Mucosa of stomach (tissue), 1 donor: Measurements from ENCODE around the gene GPR82.
"Not testable (repeated sequence)": the region's sequence is repeated elsewhere in the genome, so short reads cannot be mapped to it uniquely, and the experiment has no call there.

Source experiments
- H3K27me3 ChIP-seq: one replicate; pipeline ENCODE4 v1.7.0; 2013; ENCODE audit warnings: mild to moderate bottlenecking, low read length; ENCODE audit not compliant: control insufficient read depth, insufficient read depth
- H3K36me3 ChIP-seq: one replicate; pipeline ENCODE4 v1.7.0; 2013; ENCODE audit warnings: low read length; ENCODE audit not compliant: control insufficient read depth, insufficient read depth
- H3K4me1 ChIP-seq: one replicate; pipeline ENCODE4 v1.7.0; 2013; ENCODE audit warnings: mild to moderate bottlenecking, low read length; ENCODE audit not compliant: control insufficient read depth, insufficient read depth
- H3K4me3 ChIP-seq: one replicate; pipeline ENCODE4 v1.7.0; 2013; ENCODE audit warnings: low read length
- H3K9ac ChIP-seq: one replicate; pipeline ENCODE4 v1.7.0; 2013; ENCODE audit warnings: mild to moderate bottlenecking, low read length, moderate library complexity
- H3K9me3 ChIP-seq: one replicate; pipeline ENCODE4 v1.7.0; 2013; ENCODE audit warnings: mild to moderate bottlenecking, low read length, moderate library complexity; ENCODE audit not compliant: control insufficient read depth
- donor health status: Pancreatic carcinoma.

GPR82 gene

GRCh38 chrX:41723826-41724225, at the start of gene GPR82:
GPR82 (plus strand) TSS chrX:41724181; CDS start chrX:41727027, 2,846 bp downstream.
- Histone ChIP-seq H3K4me3 (no peak within 1 kb of the TSS), H3K9me3 (peaks cover 3% of the 10 kb centered on the region), H3K4me1 (no peaks in the 10 kb centered on the region), H3K27me3 (no peaks in the 10 kb centered on the region), H3K36me3 (no peaks in the 10 kb centered on the region), H3K9ac (no peak within 1 kb of the TSS)

GRCh38 chrX:41676361-41676760, 47.6 kb upstream of the GPR82 start:
- not testable (repeated sequence) for H3K9ac ChIP-seq, H3K27me3 ChIP-seq, H3K4me3 ChIP-seq, H3K4me1 ChIP-seq, H3K36me3 ChIP-seq, H3K9me3 ChIP-seq

DNA sequence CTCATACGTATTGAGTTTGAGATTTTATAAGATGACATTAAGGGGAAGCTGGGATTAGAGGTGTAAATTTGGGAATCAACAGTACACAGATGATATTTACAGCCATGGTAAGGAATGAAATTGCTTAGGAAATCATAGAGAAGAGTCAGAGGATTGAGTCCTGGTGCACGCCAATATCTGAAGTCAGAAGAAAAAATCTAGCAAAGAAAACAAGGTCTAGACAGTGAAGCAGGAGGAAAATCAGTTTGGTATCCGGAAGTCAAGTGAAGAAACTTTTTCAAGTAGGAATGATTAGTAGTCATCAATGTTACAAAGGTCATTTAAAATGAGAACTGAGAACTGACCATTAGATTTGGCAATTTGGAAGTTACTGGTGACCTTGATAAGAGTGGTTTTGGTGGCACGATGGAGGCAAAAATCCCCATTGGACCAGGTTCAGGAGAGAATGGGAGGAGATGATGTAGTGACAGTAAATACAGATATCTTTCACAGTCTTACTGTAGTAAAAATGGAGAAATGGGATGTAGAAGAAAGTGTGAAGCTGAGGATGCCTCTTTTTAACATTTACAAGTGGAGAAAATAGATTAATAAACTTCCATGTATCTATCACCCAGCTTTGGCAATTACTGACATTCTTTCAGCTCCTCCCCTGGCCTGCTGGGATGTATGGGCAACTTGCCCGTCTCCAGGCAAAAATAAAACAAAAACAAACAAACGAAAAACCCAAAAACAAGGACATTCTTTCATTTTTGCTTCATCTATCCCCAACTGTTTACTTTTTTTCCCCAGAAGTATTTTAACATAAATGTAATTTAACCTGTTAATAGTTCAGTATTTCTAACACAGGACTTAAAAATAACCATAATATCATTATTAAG, 46.6 kb upstream of the GPR82 start:
- H3K9me3 ChIP-seq = no peaks in the 10 kb centered on the region
- no peaks in the 10 kb centered on the region for H3K4me1 ChIP-seq
- no peak overlapping the region for H3K4me3 ChIP-seq
- H3K27me3 ChIP-seq = no peaks in the 10 kb centered on the region
- no peak overlapping the region for H3K9ac ChIP-seq
- no peaks in the 10 kb centered on the region for H3K36me3 ChIP-seq

DNA sequence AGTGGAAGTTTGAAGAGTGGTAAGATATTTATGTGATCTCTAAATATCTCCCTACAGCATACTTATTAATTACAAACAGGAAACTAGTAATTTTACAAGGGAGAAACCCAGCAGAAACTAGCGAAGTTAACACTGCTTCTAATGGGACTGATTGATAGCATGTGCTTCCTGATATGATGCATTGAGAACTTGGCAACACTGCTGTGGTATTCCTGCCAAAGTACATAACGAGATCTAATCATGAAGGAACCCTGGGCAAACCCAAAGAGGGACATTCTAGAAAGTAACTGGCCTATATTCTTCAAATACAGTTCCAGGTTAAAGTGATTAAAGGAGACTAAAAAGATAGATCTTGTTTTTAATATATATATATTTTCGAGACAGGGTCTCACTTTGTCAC, 39.8 kb upstream of the GPR82 start:
- H3K36me3 ChIP-seq = no peaks in the 10 kb centered on the region
- no peak overlapping the region for H3K4me3 ChIP-seq
- no peaks in the 10 kb centered on the region for H3K27me3 ChIP-seq
- no peaks in the 10 kb centered on the region for H3K4me1 ChIP-seq
- no peak overlapping the region for H3K9ac ChIP-seq
- no peaks in the 10 kb centered on the region for H3K9me3 ChIP-seq

DNA sequence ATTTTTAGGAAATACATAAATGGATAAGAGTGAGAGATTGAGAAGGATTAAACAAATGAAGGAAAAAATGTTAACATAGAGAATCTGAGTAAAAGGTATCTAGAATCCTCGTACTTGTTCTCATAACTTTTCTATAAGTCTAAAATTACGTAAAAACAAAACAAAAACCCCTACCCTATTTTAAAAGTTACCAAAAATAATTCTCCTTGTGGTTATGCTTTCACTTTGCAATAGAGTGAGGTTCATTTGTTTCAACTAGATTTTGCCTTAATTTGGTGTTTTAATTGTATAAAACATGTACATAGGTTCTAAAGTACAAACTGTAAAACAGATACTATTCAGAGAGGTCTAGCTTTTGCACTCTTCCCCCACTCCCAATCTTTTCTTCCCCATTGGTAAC, 39.0 kb upstream of the GPR82 start:
- H3K4me3 ChIP-seq = no peak overlapping the region
- no peaks in the 10 kb centered on the region for H3K9me3 ChIP-seq
- H3K27me3 ChIP-seq = no peaks in the 10 kb centered on the region
- no peaks in the 10 kb centered on the region for H3K36me3 ChIP-seq
- no peak overlapping the region for H3K9ac ChIP-seq
- no peaks in the 10 kb centered on the region for H3K4me1 ChIP-seq

- H3K27me3 ChIP-seq = no peaks in the 10 kb centered on the region
- no peaks in the 10 kb centered on the region for H3K4me1 ChIP-seq
- H3K9ac ChIP-seq = no peak overlapping the region
- no peaks in the 10 kb centered on the region for H3K36me3 ChIP-seq
- no peaks in the 10 kb centered on the region for H3K9me3 ChIP-seq
- no peak overlapping the region for H3K4me3 ChIP-seq
These were observed 37.2 kb upstream of the GPR82 start for GRCh38 chrX:41686788-41687187.

DNA sequence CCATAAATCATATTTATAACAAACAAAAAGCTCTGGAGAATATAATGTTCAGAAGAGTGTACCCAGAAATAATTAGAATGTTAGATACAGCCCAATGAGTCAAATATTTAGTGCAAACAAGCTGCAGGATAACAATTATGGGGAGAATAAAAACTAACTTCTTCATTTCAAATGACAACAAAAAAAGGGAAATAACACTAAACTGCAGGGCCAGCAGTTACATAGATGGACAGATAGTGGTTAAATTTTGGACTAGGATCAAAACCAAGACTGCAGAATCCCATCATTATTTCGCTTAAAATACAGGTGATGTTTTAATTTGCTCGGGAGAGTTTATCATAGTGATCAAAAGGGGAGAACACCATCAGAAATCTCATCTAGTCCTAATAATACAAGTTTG, 35.8 kb upstream of the GPR82 start:
- no peak overlapping the region for H3K4me3 ChIP-seq
- no peaks in the 10 kb centered on the region for H3K4me1 ChIP-seq
- H3K36me3 ChIP-seq = no peaks in the 10 kb centered on the region
- no peaks in the 10 kb centered on the region for H3K27me3 ChIP-seq
- H3K9me3 ChIP-seq = no peaks in the 10 kb centered on the region
- H3K9ac ChIP-seq = no peak overlapping the region

DNA sequence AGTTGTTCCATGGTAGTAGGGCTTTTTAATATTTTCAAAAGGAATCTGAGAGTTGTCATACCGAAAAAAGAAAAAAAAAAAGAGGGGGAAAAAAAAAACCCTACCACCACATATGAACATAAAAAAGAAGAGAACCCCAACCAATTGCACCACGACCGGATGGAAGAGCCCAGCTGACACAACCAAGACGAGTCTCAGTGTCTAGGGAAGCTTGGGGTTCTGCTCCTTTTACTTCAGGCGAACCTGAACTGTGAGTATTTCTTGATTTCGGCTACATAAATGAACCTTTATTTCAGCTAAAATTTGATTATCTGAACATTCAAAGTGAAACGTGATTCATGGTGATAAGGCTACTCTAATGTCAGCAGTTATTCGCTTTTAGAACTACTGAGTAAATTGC, 35.1 kb upstream of the GPR82 start, which contains the start of gene GPR34:
Gene GPR34 (plus strand): TSS at position 139 of the 400 bp plus-strand sequence. CDS start 6,661 bp downstream, outside the sequence.
- no peaks in the 10 kb centered on the region for H3K27me3 ChIP-seq
- no peaks in the 10 kb centered on the region for H3K4me1 ChIP-seq
- no peaks in the 10 kb centered on the region for H3K36me3 ChIP-seq
- H3K4me3 ChIP-seq = no peak within 1 kb of the TSS
- no peaks in the 10 kb centered on the region for H3K9me3 ChIP-seq
- H3K9ac ChIP-seq = no peak within 1 kb of the TSS

GRCh38 chrX:41689711-41690110, 34.3 kb upstream of the GPR82 start:
- Histone ChIP-seq H3K36me3 (no peaks in the 10 kb centered on the region), H3K27me3 (no peaks in the 10 kb centered on the region), H3K4me3 (no peak overlapping the region), H3K9me3 (no peaks in the 10 kb centered on the region), H3K9ac (no peak overlapping the region), H3K4me1 (no peaks in the 10 kb centered on the region)

DNA sequence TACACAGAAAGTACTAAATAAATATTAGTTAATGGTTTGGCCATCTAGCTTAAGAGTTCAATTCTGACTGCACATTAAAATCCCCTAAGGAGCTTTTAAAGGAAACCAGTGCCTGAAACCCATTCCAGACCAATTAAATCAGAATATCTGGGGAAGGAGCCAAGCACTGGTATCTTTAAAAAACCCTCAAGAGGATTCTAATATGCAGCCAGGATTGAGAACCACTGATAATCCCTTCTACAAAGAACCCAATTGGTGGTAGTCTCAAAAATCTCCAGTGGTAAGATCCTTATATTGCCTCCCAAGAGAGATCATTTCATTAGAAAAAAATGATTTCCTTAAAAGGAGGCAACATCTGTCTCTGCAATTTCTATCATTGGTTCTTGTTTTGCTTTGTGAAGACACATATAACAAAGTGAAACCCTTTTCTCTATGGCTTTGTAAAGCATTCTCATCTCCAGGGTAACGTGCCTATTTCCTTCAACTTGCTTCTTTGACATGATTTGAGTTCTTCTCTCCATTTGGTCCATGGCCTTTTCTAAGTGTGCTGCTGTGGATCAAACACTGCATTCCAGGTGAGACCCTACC, 31.7 kb upstream of the GPR82 start:
- H3K9ac ChIP-seq = no peak overlapping the region

GRCh38 chrX:41693024-41693423, 31.0 kb upstream of the GPR82 start:
- Histone ChIP-seq H3K4me1 (no peaks in the 10 kb centered on the region), H3K9me3 (no peaks in the 10 kb centered on the region), H3K9ac (no peak overlapping the region), H3K4me3 (no peak overlapping the region), H3K36me3 (no peaks in the 10 kb centered on the region), H3K27me3 (no peaks in the 10 kb centered on the region)

More for the DNA sequence above, 31.7 kb upstream of the GPR82 start:
- Histone ChIP-seq H3K4me1 (no peaks in the 10 kb centered on the region), H3K36me3 (no peaks in the 10 kb centered on the region), H3K27me3 (no peaks in the 10 kb centered on the region), H3K9me3 (no peaks in the 10 kb centered on the region), H3K4me3 (no peak overlapping the region)

DNA sequence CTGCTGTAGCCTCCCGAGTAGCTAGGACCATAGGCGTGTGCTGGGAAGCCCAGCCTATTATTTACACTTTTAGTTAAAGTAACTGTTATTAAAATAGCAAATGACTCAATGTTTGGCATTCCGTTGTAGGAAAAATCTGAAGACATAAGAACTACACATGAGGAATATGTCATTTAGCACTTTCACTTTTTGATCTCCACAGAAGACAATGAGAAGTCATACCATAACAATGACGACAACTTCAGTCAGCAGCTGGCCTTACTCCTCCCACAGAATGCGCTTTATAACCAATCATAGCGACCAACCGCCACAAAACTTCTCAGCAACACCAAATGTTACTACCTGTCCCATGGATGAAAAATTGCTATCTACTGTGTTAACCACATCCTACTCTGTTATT, 28.6 kb upstream of the GPR82 start:
- H3K9ac ChIP-seq = no peak overlapping the region
- no peaks in the 10 kb centered on the region for H3K9me3 ChIP-seq
- H3K4me3 ChIP-seq = no peak overlapping the region
- no peaks in the 10 kb centered on the region for H3K27me3 ChIP-seq
- no peaks in the 10 kb centered on the region for H3K36me3 ChIP-seq
- no peaks in the 10 kb centered on the region for H3K4me1 ChIP-seq
